HG03521 (cell line): Measurements from ENCODE around the gene ZNF662.
"Not testable (repeated sequence)": the region's sequence is repeated elsewhere in the genome, so short reads cannot be mapped to it uniquely, and the experiment has no call there.

Experiments used
- ATAC-seq: cut with Tn5 transposase; IDR thresholded peaks from one replicate; pipeline ENCODE4 v1.9.1; 2021; ENCODE audit warnings: mild to moderate bottlenecking, moderate library complexity; ENCODE audit not compliant: unreplicated experiment

Gene ZNF662

GRCh38 chr3:42906070-42906847 is at the start of gene ZNF662:
TSS of gene ZNF662 (plus strand) at chr3:42906142. CDS start at chr3:42908115, 1,973 bp downstream.
- ATAC-seq = no peak

DNA sequence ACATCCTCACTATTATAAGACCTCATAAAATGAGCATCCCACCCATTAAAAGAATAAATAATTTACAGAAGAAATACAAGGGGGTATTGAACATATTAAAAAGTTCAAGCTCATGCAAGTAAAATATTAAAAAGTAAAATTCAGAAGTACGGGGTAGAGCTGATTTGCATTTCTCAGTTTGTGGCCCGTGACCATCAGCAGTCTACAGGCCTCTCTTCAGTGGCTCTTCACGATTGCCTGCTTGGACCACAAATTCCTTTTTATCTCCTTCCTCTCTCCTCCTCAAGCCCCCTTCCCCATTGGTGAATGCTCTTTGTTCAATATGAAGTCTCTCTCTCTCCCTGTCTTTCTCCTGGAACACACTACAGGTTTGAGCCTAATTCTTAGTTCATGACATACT is 49.4 kb upstream of the ZNF662 start:
- ATAC-seq = no peak

DNA sequence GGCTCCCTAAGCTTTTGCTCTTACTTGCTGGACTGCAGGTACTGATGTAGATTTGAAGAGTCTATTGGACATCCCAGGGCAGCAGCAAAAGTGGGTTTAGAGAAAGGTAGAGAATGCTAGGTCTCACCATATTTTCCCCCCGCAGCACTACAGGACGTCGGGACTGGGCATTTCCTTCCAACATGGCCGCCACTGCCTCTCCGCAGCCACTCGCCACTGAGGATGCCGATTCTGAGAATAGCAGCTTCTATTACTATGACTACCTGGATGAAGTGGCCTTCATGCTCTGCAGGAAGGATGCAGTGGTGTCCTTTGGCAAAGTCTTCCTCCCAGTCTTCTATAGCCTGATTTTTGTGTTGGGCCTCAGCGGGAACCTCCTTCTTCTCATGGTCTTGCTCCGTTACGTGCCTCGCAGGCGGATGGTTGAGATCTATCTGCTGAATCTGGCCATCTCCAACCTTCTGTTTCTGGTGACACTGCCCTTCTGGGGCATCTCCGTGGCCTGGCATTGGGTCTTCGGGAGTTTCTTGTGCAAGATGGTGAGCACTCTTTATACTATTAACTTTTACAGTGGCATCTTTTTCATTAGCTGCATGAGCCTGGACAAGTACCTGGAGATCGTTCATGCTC is 41.5 kb upstream of the ZNF662 start:
- no peak for ATAC-seq

- no peak for ATAC-seq
Observed at GRCh38 chr3:42865256-42865655, 40.7 kb upstream of the ZNF662 start.

DNA sequence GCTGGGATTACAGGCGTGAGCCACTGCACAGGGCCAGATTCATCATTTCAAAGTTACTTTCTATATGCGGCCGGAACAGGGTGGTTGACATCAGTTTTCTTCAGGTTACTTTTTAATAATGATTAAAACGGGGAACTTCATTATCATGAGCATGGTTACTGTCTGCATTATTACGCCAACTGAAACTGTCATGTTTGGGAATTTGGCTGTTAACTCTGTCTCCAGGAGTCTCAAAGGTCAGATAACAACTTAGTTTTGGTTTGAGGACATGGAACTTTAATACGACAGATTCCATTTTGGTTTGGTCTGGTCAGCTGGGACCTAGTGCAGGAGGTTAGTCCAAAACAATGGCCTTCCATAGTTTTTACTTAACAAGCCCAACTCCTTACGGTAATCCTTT is 38.8 kb upstream of the ZNF662 start:
- no peak for ATAC-seq

GRCh38 chr3:42868841-42869240 is 37.1 kb upstream of the ZNF662 start:
- no peak for ATAC-seq

GRCh38 chr3:42871592-42872196 is 34.2 kb upstream of the ZNF662 start:
- no peak for ATAC-seq

GRCh38 chr3:42872718-42873117 is 33.2 kb upstream of the ZNF662 start:
- ATAC-seq = no peak

DNA sequence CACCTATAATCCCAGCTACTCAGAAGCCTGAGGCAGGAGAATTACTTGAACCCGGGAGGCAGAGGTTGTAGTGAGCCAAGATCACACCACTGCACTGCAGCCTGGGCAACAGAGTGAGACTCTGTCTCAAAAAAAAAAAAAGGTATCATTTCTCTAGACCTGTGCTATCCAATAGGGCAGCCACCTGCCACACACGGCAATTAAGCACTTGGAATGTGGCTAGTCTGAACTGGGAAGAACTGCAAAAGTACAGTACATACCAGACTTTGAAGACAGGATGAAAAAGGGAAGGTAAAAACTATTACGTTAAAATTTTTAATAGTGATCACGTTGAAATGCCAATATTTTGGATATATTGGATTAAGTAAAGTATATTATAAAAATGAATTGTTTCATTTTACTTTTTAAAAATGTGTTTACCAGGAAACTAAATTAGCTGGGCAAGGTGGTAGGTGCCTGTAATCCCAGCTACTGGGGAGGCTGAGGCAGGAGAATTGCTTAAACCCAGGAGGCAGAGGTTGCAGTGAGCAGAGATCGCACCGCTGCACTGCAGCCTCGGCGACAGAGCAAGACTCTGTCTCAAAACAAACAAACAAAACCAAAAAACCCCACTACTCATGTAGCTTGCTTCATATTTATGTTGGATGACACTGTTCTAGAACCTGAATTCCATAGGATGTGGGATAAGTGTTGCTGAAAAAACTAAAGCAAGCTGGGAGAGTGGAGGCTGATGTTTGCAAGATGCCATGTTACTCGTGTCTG is 32.5 kb upstream of the ZNF662 start:
- no peak for ATAC-seq

GRCh38 chr3:42874749-42875148 is 31.2 kb upstream of the ZNF662 start:
- no peak for ATAC-seq

DNA sequence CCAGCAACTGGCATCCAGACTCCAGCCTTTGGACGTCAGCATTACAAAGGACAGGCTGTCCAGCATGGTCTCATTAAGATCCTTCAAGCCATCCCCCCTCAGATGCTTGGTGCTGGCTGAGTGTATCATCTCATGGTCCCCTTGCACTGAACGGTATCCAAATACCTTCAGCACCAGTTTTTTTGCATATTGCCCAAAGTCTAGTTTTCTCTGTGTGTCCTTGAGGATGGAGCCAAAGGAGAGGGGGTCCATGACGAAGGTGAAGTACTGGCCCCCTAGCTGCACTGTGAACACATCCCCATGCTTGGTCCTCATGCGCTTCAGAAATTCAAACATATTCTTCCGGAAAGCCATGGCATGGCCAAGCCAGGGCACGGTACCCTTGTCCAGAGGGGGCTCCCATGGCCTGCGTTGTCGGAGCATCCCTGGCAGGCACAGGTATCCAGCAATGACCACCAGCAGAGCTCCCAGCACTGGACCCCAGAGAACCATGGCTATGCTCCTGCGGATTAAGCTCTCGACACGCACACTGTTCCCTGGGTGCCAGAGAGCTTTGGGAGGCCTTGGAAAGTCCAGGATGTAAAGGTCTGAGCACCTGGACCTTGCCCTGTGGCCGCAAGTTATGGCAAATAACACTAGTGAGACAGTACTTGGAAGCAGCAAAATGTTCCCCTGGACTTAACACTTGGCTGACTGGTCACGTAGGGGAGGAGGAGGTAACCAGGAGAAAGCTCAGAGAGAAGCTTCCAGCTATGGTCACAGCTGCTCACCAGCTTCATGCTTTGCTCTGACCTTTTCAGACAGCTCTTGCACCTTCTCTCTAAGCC is 30.4 kb upstream of the ZNF662 start, which contains the start of gene CYP8B1:
TSS of gene CYP8B1 (minus strand) at position 555 of the 827 bp plus-strand sequence. CDS start at position 492, 63 bp downstream.
- ATAC-seq = no peak

GRCh38 chr3:42876401-42876800 is 29.5 kb upstream of the ZNF662 start:
- ATAC-seq = no peak

DNA sequence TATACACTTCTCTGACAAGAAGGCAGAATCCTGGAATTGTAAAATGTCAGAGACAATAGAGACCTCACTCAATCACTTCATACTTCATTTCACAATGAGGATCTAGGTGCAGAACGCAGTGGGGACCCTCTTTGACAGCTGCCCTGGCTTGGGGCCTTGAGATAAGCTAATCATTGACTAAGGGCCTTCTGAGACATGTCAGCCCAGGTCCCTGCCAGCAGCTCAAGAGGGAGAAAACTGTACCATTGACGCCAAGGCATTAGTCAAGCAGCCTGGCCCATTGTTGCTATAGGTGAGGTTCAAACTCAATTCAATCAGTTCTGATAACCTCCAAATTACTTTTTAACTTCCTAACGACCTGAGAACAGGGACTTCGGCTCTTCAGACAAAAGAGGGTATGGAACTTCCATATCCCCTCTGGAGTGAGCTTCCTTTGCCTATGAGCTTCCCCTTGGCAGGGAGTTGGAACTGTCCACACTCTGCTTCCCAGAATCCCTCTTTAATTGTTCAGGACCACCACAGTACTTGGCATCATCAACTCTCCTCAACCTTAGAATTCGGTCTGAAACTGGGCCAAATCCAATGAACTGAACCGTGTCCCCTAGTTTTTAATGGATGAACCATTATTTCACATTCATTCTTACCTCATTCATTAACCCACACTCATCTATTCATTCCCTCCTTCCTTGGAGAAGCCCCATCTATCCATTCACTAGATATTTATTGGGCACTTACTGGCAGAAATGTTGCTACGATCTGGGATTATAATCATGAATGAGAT is 28.8 kb upstream of the ZNF662 start:
- no peak for ATAC-seq

GRCh38 chr3:42877881-42878280 is 28.1 kb upstream of the ZNF662 start:
- ATAC-seq = no peak

GRCh38 chr3:42880183-42880582 is 25.8 kb upstream of the ZNF662 start:
- ATAC-seq = no peak

- ATAC-seq = peak; percentile 96
Observed at GRCh38 chr3:42880601-42881451, 25.1 kb upstream of the ZNF662 start.

DNA sequence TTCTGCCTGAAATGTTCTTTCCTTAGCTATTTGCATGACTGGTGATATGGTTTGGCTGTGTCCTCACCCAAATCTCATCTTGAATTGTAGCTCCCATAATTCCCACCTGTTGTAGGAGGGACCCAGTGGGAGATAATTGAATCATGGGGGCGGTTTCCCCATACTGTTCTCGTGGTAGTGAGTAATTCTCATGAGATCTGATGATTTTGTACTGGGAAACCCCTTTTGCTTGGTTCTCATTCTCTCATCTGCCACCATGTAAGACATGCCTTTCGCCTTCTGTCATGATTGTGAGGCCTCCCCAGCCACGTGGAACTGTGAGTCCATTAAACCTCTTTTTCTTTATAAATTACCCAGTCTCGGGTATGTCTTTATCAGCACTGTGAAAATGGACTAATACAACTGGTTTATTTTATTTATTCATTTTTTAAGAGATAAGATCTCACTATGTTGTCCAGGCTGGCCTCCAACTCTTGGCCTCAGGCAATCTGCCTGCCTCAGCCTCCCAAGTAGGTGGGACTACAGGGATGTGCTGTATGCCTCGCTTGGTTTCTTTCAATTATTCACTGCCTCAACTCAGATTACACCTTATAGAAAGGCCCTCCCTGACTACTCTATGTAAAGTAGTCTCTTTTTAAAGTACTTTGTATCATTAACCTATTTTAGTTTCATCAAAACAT is 22.6 kb upstream of the ZNF662 start:
- ATAC-seq = not testable (repeated sequence)

GRCh38 chr3:42884324-42884723 is 21.6 kb upstream of the ZNF662 start:
- no peak for ATAC-seq
